ENCODE results near the gene OLR1.
"Not testable (repeated sequence)": the region's sequence is repeated elsewhere in the genome, so short reads cannot be mapped to it uniquely, and the experiment has no call there.

OLR1 gene

DNA sequence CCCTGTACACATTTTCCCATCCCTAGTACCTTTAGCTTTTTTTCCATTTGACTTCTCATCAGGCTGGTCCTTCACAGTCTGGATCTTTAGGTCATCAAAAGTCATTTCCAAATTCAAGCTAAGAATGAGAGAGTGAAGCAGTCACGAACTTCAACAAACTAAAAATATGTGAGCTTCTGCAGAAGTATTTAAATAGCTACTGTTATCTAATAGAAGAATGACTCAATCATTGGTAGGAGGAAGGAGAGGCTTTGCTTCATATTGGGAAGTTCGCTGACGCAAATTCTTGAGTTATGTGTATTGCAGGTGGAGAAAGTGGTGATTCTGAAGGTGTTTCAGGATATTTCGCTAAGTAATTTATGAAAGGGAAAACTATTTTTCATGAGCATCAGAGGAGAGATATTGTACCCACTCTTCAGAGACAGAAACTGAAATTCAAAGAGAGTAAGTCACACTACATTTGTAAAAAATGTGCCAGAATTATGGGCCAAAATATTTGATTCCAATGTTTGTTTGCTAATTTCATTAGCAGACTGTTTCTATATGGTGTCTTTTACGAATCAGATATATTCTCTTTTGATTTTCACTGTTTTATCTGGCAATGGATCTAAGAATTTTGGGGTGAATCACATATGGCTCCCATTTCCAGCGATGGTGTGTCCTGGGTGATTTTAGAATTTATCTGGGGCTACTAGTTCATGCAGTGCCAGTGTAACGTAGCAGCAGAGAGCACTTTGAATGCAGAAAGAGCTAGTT lies at the start of gene OLR1:
Gene OLR1 (minus strand): TSS at position 160 of the 756 bp plus-strand sequence. CDS start 55 bp downstream, at position 105.
- no peak for DNase-seq

DNA sequence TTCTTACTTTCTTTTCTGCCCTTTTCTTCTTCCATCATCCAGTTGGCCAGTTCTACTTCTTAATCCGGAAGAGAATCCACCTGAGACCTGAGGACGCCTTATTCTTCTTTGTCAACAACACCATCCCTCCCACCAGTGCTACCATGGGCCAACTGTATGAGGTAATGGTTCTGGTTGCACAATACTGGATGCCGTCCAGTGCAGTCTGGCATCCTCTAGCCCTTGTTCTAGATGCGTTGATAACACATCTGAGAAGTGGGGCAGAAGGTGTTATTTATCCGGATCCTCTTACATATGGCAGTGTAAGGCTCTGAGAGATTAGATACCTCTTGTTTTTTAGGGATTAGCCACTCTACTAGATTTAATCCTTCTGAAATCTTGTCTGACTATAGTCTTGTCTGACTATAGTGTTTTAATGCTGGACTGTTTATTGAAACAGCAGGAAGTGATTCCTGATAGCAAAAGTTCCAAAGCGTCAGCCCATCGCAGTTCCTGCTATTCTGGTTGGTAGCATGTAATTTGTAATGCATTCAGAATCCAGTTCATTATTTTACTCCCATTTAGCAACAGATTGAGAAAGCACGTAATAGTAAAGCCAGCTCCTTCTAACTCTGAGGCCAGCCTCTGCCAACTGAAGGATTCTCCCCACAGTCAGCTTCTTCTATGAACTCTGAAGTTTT lies 48.6 kb upstream of the OLR1 start:
- DNase-seq = no peak

DNA sequence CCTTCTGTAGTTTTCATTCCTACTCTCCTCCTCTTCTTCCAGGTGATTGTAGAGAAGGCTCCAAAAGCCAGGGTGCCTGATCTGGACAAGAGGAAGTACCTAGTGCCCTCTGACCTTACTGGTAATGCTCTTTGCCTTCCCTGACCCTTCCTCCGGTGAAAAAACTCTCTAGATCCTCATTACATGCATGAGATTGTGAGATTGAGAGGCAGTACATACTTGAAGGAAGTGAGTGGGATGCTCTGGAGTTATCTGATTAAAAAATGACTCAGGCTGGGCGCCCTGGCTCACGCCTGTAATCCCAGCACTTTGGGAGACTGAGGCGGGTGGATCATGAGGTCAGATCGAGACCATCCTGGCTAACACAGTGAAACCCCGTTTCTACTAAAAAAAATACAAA lies 46.1 kb upstream of the OLR1 start:
- no peak for DNase-seq

DNA sequence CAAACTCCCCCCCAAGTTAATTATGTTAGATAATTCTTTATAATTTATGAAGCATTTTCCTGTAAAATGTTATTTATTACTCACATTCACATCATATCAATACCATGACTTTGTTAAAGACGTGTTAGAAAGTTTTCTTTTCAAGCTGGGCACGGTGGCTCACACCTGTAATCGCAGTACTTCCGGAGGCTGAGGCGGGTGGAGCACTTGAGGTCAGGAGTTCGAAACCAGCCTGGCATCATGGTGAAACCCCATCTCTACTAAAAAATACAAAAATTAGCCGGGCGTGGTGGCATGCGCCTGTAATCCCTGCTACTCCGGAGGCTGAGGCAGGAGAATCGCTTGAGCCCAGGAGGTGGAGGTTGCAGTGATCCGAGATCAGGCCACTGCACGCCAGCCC lies 44.0 kb upstream of the OLR1 start:
- DNase-seq = peak; percentile 9

GRCh38 chr12:10215436-10215835 lies 43.5 kb upstream of the OLR1 start:
- DNase-seq = no peak

DNA sequence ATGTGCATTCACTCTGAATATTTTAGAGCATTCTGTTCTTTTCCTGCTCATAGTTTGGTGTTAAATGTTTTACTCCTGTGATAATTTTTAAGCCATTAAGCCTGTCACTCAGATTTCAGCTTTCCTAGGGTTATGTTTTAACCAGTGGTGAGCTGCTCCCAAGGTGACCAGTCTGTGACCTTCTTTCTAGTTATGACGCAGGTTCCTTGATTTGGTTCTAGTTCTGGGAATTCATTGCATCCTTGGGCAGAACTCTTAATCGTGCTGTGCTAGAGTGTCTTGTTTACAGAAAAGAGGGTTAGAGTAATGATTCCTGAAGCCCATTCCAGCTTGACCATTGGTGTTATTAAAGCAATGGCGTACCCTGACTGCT lies 42.9 kb upstream of the OLR1 start:
- no peak for DNase-seq

DNA sequence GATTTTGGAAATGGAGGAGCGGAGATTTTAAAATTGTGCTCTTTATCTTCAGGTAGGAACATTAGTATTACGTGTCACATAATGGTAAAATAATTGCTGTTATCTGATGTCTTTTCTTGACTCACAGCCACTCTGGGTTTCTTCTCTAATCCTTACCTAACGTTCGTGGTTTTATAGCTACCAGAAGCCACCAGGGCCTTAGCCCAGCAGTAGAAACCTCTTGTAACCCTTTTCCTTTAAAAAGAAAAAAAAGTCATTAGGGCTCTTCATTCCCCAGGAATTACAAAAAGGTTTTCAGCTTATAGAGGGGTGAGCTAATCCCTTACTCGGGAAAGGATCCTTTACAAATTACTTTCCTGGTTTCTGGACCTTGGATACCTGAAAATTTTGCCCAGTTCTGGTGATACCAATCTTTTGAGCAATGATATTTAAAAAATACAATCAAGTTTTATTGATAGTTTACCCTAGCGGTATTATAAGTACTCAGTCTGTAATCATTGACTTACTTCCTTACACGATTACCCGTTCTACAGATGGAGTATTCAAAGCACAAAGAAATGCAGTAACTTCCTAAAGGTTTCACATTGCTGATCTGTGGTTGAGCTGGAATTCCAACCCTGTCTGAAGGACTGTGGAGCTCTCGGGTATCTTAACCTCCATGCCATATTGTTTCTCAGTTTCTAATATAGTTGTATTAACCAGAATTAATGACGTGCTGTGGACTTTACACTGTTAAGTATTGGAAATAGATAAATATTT lies 42.4 kb upstream of the OLR1 start:
- no peak for DNase-seq

- peak; percentile 85 for DNase-seq
Observed at GRCh38 chr12:10213168-10214135, 41.5 kb upstream of the OLR1 start.

DNA sequence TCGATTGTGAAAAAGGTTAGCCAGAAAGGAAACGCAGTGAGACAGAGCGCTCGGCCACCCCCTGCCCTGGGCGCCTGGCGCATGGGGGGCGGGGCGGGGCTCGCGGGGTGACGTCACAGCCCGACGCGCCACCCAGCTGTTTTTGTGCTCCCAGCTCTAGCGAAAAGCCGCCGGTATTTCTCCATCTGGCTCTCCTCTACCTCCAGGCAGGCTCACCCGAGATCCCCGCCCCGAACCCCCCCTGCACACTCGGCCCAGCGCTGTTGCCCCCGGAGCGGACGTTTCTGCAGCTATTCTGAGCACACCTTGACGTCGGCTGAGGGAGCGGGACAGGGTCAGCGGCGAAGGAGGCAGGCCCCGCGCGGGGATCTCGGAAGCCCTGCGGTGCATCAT lies 40.8 kb upstream of the OLR1 start, which contains the start of gene GABARAPL1:
Gene GABARAPL1 (plus strand): TSS at position 139 of the 393 bp plus-strand sequence. CDS start 253 bp downstream, at position 392.
- peak; percentile 68 for DNase-seq

DNA sequence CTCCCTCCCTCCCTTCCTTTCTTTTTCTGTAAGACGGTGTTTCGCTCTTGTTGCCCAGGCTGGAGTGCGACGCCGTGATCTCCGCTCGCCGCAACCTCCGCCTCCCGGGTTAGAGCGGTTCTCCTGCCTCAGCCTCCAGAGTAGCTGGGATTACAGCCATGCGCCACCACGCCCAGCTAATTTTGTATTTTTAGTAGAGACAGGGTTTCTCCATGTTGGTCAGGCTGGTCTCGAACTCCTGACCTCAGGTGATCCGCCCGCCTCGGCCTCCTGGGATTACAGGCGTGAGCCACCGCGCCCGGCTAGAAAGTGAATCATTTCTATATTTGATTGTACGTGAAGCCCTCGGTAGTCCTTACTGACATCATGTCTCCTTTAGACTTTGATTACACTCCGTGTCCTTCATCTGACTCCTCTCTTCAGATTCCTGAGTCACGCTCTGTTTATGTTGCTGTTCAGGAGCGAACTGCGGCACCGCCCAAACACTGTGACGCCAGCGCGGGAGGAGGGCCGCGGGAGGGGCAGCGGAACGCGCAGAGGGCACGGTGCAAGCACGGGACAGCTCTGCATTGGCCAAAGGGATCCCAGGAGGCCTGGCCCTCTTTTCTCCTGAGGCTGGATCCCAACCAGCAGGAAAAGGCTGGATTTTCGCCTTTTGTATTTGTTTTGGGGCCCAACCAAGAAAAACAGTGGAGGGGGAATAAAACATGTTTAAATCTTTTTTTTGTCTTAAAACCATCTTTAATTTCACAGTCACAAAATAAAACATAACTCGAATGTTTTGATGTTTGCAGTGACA lies 40.2 kb upstream of the OLR1 start:
- DNase-seq = peak; percentile 85

GRCh38 chr12:10211101-10211939 lies 39.4 kb upstream of the OLR1 start:
- no peak for DNase-seq

DNA sequence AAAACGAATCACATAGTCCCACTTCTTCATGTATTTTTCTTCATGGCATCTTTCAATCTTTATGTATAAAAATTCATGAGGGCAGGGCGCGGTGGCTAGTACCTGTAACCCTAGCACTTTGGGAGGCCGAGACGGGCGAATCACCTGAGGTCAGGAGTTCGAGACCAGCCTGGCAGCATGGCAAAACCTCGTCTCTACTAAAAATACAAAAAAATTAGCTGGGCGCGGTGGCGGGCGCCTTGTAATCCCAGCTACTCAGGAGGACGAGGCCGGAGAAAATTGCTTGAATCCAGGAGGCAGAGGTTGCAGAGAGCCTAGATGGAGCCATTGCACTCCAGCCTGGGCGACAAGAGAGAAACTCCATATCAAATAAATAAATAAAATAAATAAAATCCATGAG lies 38.3 kb upstream of the OLR1 start:
- no peak for DNase-seq

DNA sequence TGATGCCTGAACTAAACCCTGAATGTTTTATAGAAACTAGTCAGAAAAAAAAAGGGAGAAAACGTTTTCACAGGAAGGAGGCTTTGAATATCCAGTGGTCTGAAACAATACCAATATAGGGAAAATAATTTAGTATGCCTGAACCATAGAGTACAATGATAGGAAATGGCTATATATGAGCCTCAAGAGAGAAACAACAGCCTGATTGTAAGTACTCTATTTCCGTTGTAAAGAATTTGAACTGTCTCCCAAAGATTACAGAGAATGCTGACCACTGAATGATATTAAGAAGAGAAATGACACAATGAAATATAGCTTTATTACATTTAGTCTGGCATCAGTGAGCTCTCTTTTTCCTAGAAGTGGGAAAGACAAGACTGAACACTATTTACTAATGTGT lies 35.2 kb upstream of the OLR1 start:
- no peak for DNase-seq

DNA sequence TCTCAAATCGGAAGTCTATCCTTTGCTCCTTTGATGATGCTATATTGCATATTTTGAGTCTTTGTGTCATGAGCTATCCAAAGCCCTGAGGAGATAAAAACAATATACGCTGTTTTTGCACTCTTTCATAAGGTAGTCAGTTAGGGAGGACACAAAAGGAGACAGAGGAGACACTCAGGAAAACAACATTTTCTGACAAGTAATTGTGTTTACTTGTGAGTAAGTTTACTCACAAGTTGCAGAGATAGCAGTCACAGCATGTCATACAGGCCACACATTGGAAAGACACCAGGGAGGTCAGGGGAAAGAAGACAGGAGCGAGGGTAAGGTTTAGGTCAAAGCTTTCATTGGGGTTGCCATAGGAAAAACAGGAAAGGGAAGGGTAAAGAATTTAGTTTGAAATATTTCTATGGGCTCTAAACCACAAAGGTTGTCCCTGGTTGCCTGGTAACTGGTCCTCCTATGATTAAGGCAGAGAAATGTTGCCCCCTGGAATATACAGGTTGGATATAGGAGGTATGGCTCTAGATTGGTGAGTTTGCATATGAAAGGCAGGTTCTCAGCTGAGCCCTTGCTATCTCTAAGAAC lies 33.4 kb upstream of the OLR1 start:
- DNase-seq = no peak

DNA sequence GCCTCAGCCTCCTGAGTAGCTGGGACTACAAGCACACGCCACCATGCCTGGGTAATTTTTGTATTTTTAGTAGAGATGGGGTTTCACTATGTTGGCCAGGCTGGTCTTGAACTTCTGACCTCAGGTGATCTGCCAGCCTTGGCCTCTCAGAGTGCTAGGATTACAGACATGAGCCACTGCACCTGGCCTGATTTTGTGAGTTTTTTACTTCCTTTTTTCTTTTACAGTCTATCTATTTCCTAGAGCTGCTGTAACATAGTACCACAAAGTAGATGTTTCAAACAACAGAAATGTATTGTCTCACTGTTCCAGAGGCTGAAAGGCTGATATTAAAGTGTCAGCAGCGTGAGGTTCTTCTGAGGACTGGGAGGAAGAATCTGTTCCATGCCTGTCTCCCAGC lies 32.6 kb upstream of the OLR1 start:
- DNase-seq = not testable (repeated sequence)

DNA sequence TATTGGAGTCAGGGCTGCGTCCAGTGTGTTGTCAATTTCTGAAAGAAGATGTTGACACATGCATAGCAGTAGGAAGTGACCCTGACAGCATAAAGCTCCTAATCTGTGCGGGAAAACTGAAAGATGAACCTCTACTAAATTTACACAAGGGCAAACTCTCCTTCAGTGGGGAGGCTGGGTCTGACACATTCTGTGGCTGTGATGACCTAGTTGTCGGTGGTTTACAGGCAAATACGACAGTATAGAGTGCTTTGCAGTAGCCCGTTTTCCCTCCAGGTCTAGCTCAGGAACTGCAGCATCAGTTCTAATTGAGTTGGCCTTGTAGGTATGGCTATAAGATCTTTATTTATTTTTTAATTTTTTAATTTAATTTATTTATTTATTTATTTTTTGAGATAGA lies 25.9 kb upstream of the OLR1 start:
- no peak for DNase-seq

GRCh38 chr12:10196210-10196609 lies 24.3 kb upstream of the OLR1 start:
- DNase-seq = no peak

DNA sequence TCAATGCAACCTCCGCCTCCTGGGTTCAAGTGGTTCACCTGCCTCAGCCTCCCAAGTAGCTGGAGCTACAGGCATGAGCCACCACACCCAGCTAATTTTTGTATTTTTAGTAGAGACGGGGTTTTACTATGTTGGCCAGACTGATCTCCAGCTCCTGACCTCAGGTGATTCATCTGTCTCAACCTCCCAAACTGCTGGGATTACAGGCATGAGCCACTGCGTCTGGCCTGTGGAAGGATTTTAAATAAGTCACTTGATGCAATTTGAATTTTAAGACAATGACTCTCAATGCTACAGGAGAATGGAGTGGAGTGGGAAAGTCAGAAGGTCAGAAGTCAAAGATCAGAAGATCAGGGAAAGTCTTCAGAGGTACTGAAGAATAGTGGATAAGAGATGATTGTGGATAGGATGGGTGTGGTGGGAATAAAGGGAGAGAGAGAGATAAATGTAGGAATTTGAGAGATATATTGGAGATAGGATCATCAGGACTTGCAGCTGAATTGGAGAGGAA lies 22.3 kb upstream of the OLR1 start:
- no peak for DNase-seq

GRCh38 chr12:10191865-10192264 lies 19.9 kb upstream of the OLR1 start:
- DNase-seq = no peak
